Thyroid gland (tissue), 4 donors: Measurements from ENCODE around the gene TRIM5.

Source experiments
- CTCF ChIP-seq, 6 experiments: fragments of 200-600 bp in 3 of 6; fragments of 450-650 bp in 3 of 6; sonication (generic) in 3 of 6; IDR thresholded peaks; one replicate each; pipeline ENCODE4 v1.5.1; 2016 to 2019; ENCODE audit warnings: antibody characterized with exemption in 6 of 6, mild to moderate bottlenecking in 2 of 6, inconsistent platforms in 1 of 6, moderate library complexity in 1 of 6
- POLR2A ChIP-seq, 2 donors: fragments of 450-650 bp; IDR thresholded peaks; one replicate each; pipeline ENCODE4 v1.6.1; 2017; ENCODE audit warnings: antibody characterized with exemption in 2 of 2, mild to moderate bottlenecking in 2 of 2, moderate library complexity in 1 of 2

- TF ChIP-seq CTCF (IDR thresholded peaks at IDR 0.05), result no peak
- TF ChIP-seq POLR2A (IDR thresholded peaks at IDR 0.05), result no peak
These were observed 37.7 kb upstream of the TRIM5 start for GRCh38 chr11:5722622-5723021.
